Sigmoid colon (tissue), 7 donors: Measurements from ENCODE around the gene SLC8A1. TPM values are rescaled to one million over a fixed set of nuclear protein-coding genes. Genes with fewer than 3 reads are reported as not detected.
A peak's percentile ranks its signal among the peaks of the same experiment; 100 is the strongest.

Experiments
- DNase-seq: peaks from one replicate; pipeline ENCODE4 v3.0.0-alpha.2; 2019
- H3K27ac ChIP-seq, 4 donors: fragments of 200-600 bp; sonication (generic); one replicate each; pipeline ENCODE4 v1.5.1; 2016 to 2019; ENCODE audit warnings: mild to moderate bottlenecking in 1 of 4
- H3K27me3 ChIP-seq, 3 donors: fragments of 200-600 bp; sonication (generic); one replicate each; pipeline ENCODE4 v1.5.1; 2019; ENCODE audit warnings: mild to moderate bottlenecking in 1 of 3
- H3K36me3 ChIP-seq, 4 donors: fragments of 200-600 bp; sonication (generic); one replicate each; pipeline ENCODE4 v1.5.1; 2016 to 2019
- H3K4me1 ChIP-seq, 4 donors: fragments of 200-600 bp; sonication (generic); one replicate each; pipeline ENCODE4 v1.5.1; 2017 to 2019
- H3K4me3 ChIP-seq, 4 donors: fragments of 200-600 bp; sonication (generic); one replicate each; pipeline ENCODE4 v1.5.1; 2017 to 2019; ENCODE audit warnings: mild to moderate bottlenecking in 2 of 4, moderate library complexity in 1 of 4
- H3K9me3 ChIP-seq, 4 donors: fragments of 200-600 bp in 3 of 4; sonication (generic) in 3 of 4; one replicate each; pipeline versions ENCODE4 v1.5.1 to v1.6.1; 2013 to 2019
- CTCF ChIP-seq, 4 experiments: fragments of 450-650 bp in 3 of 4; fragments of 200-600 bp in 1 of 4; IDR thresholded peaks; one replicate each; pipeline ENCODE4 v1.5.1; 2016 to 2019; ENCODE audit warnings: antibody characterized with exemption in 4 of 4, mild to moderate bottlenecking in 3 of 4, moderate library complexity in 2 of 4
- EP300 ChIP-seq, 4 donors: sonication (generic); formaldehyde crosslinking; IDR thresholded peaks; one replicate each; pipeline ENCODE4 v1.6.1; 2017; ENCODE audit warnings: antibody characterized with exemption in 4 of 4
- POLR2A ChIP-seq, 2 donors: fragments of 450-650 bp; IDR thresholded peaks; one replicate each; pipeline ENCODE4 v1.6.1; 2016; ENCODE audit warnings: antibody characterized with exemption in 2 of 2, mild to moderate bottlenecking in 2 of 2, moderate library complexity in 2 of 2
- POLR2AphosphoS5 ChIP-seq, 4 donors: sonication (generic); formaldehyde crosslinking; IDR thresholded peaks; one replicate each; pipeline ENCODE4 v1.6.1; 2017; ENCODE audit warnings: antibody characterized with exemption in 4 of 4
- WGBS, 2 donors: extraction: QIAGEN DNeasy Blood & Tissue Kit; methylation state at CpG; one replicate each; pipeline ENCODE4 v1.1.7; 2013; 5-methylcytosine and 5-hydroxymethylcytosine counted together
- intact Hi-C: fragments of 100-400 bp; cut with DNase I; formaldehyde crosslinking; loops from one replicate; pipeline ENCODE4 v1.15.1; 2023
- polyA plus RNA-seq, 3 donors: library from polyadenylated mRNA; stranded (reverse); fragments of 200-250 nt; gene quantifications; one replicate each; pipeline ENCODE4 v1.2.3, GENCODE V29; 2013
- total RNA-seq, 4 donors: library from RNA; depleted of rRNA; stranded (reverse); fragments of >200 nt; gene quantifications; one replicate each; pipeline ENCODE4 v1.1.0, GENCODE V29; 2016
- donor health status: healthy with polysubstance abuse.
- donor health status: Bipolar disorder and iron deficiency.
- donor health status: healthy.

The SLC8A1 gene
- total and polyA plus RNA-seq, 7 donors, result 0.60 to 337 (median 229) TPM

- Histone ChIP-seq H3K36me3 (no peaks in the 10 kb centered on the region), H3K27me3 (no peaks in the 10 kb centered on the region), H3K9me3 (no peaks in the 10 kb centered on the region), H3K27ac (peak overlapping the region in 3 of 4 donors; percentile 21 to 85 (median 76)), H3K4me3 (no peak overlapping the region), H3K4me1 (peaks cover 0 to 67% (median 50%) of the 10 kb centered on the region in 4 donors)
- peak in 1 of 4 donors; percentile 52 for TF ChIP-seq POLR2AphosphoS5 (IDR thresholded peaks at IDR 0.05)
- TF ChIP-seq EP300 (IDR thresholded peaks at IDR 0.05), result no peak
- intact Hi-C loops, result loop anchor here (2.0 kb wide), 1 partner anchor 53 kb away; no protein-coding TSS in a partner anchor
- WGBS, 2 donors, result 47 to 67% methylated on average over 2 of the region's 2 CpGs
- no peak for DNase-seq
Measured at GRCh38 chr2:40343902-40344301, 108.0 kb downstream of the SLC8A1 start.

DNA sequence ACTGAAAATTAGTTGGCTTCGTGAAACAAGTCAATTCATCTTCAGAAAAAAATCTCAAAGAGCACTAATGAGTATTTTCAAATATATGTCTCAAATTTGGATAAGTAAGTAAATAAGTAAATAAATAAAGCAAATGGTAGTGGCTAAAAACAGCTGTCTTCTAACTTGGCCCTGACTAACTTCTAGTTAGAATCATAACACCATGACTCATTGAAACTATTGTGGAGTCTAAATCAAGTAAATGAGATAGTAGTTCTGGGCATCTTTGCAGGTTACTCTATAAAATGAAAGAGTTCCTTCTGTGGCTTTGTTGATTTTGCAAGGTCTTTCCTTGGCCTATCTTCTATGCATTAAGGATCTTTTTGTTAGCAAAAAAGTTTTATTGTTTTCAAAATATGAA, 110.7 kb downstream of the SLC8A1 start:
- peaks cover 0 to 54% (median 40%) of the 10 kb centered on the region in 4 donors for H3K4me1 ChIP-seq
- H3K9me3 ChIP-seq, result no peaks in the 10 kb centered on the region
- 82 to 89% methylated on average over 1 of the region's 1 CpG for WGBS, 2 donors
- DNase-seq, result no peak
- no peaks in the 10 kb centered on the region for H3K27me3 ChIP-seq
- TF ChIP-seq CTCF (IDR thresholded peaks at IDR 0.05) (no peak), EP300 (IDR thresholded peaks at IDR 0.05) (no peak), POLR2A (IDR thresholded peaks at IDR 0.05) (no peak), POLR2AphosphoS5 (IDR thresholded peaks at IDR 0.05) (no peak)
- H3K36me3 ChIP-seq, result no peaks in the 10 kb centered on the region
- intact Hi-C loops, result no loop called here
- H3K4me3 ChIP-seq, result no peak overlapping the region
- peak overlapping the region in 1 of 4 donors; percentile 85 for H3K27ac ChIP-seq

- no peak overlapping the region for H3K27ac ChIP-seq
- WGBS, 2 donors, result 86 to 89% methylated on average over 3 of the region's 3 CpGs
Measured at GRCh38 chr2:40339026-40339425, 112.9 kb downstream of the SLC8A1 start.

GRCh38 chr2:40332191-40332826, 119.6 kb downstream of the SLC8A1 start:
- Histone ChIP-seq H3K9me3 (no peaks in the 10 kb centered on the region), H3K4me1 (peaks cover 0 to 49% (median 42%) of the 10 kb centered on the region in 4 donors), H3K36me3 (no peaks in the 10 kb centered on the region), H3K4me3 (no peak overlapping the region), H3K27ac (peak overlapping the region; percentile 40 to 80 (median 71)), H3K27me3 (no peaks in the 10 kb centered on the region)
- 40% methylated on average over 7 of the region's 7 CpGs for WGBS, 2 donors
- intact Hi-C loops, result no loop called here
- TF ChIP-seq POLR2A (IDR thresholded peaks at IDR 0.05), result no peak
- peak in 1 of 4 donors; percentile 17 for TF ChIP-seq POLR2AphosphoS5 (IDR thresholded peaks at IDR 0.05)
- no peak for TF ChIP-seq CTCF (IDR thresholded peaks at IDR 0.05)
- peak in 1 of 4 donors; percentile 31 for TF ChIP-seq EP300 (IDR thresholded peaks at IDR 0.05)
- no peak for DNase-seq

More at GRCh38 chr2:40339026-40339425, 112.9 kb downstream of the SLC8A1 start:
- TF ChIP-seq EP300 (IDR thresholded peaks at IDR 0.05) (no peak), POLR2A (IDR thresholded peaks at IDR 0.05) (no peak), CTCF (IDR thresholded peaks at IDR 0.05) (no peak), POLR2AphosphoS5 (IDR thresholded peaks at IDR 0.05) (no peak)
- H3K9me3 ChIP-seq, result no peaks in the 10 kb centered on the region
- H3K36me3 ChIP-seq, result no peaks in the 10 kb centered on the region
- intact Hi-C loops, result no loop called here
- H3K4me1 ChIP-seq, result peaks cover 0 to 33% (median 20%) of the 10 kb centered on the region in 4 donors
- no peaks in the 10 kb centered on the region for H3K27me3 ChIP-seq
- DNase-seq, result no peak
- no peak overlapping the region for H3K4me3 ChIP-seq

DNA sequence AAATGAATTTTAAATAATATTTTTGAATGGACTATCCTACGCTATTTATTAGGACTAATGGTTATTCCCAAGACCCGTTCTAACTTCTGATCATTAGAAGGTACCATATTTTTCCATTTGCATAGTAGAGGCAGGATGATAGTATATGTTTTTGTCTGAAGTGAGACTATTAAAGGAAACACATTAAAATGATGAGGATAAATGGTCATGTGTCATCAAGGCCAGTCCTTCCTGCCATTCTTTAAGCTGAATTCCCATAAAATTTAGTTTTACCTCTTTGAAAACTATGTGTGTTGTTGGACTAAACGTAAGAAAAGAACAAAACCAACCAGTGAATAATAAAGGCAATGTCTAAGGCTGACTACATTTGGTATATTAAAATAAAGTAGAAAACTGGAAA, 121.8 kb downstream of the SLC8A1 start:
- Histone ChIP-seq H3K27ac (peak overlapping the region; percentile 61 to 80 (median 71)), H3K4me3 (no peak overlapping the region), H3K36me3 (no peaks in the 10 kb centered on the region), H3K27me3 (no peaks in the 10 kb centered on the region), H3K9me3 (no peaks in the 10 kb centered on the region), H3K4me1 (peaks cover 0 to 59% (median 48%) of the 10 kb centered on the region in 4 donors)
- 54 to 68% methylated on average over 3 of the region's 3 CpGs for WGBS, 2 donors
- TF ChIP-seq CTCF (IDR thresholded peaks at IDR 0.05), result no peak
- intact Hi-C loops, result no loop called here
- DNase-seq, result no peak
